Natural killer cell (primary cell): ENCODE results near the gene MBD5. TPM values are rescaled to one million over a fixed set of nuclear protein-coding genes. Genes with fewer than 3 reads are reported as not detected.

Experiments
- ATAC-seq, 3 donors: fragments of 150-1000 bp in 2 of 3; fragments of 200-7000 bp in 1 of 3; cut with Tn5 transposase; 1 replicate in 1 of 3; 2 replicates in 2 of 3; pipeline ENCODE4 v1.10.0; 2021; ENCODE audit warnings: mild to moderate bottlenecking in 2 of 3, moderate library complexity in 2 of 3
- DNase-seq, 2 donors: peaks; one replicate each; pipeline versions ENCODE4 v3.0.0 to v3.0.0-alpha.2; 2013 to 2021; ENCODE audit warnings: mixed read lengths in 1 of 2
- H3K27ac ChIP-seq: one replicate; pipeline ENCODE4 v1.5.1; 2013; ENCODE audit warnings: mild to moderate bottlenecking, low read length
- H3K27me3 ChIP-seq: one replicate; pipeline ENCODE4 v1.6.1; 2013; ENCODE audit warnings: low read length; ENCODE audit not compliant: control insufficient read depth, insufficient read depth
- H3K36me3 ChIP-seq: one replicate; pipeline ENCODE4 v1.6.1; 2013; ENCODE audit warnings: low read length; ENCODE audit not compliant: control insufficient read depth, insufficient read depth
- H3K4me1 ChIP-seq: one replicate; pipeline ENCODE4 v1.6.1; 2013; ENCODE audit warnings: low read length; ENCODE audit not compliant: control insufficient read depth, insufficient read depth
- H3K4me3 ChIP-seq: one replicate; pipeline ENCODE4 v1.5.1; 2013; ENCODE audit warnings: low read length
- H3K9me3 ChIP-seq: one replicate; pipeline ENCODE4 v1.6.1; 2013; ENCODE audit warnings: low read length; ENCODE audit not compliant: control insufficient read depth, insufficient read depth
- H3K27ac Mint-ChIP-seq, 2 donors: one replicate each; pipeline ENCODE4 v1.8.0; 2022; ENCODE audit warnings: mild to moderate bottlenecking in 2 of 2, mixed read lengths in 2 of 2, moderate library complexity in 1 of 2
- H3K27me3 Mint-ChIP-seq, 2 donors: one replicate each; pipeline ENCODE4 v1.8.0; 2022; ENCODE audit warnings: low read depth in 2 of 2, mixed read lengths in 2 of 2
- H3K36me3 Mint-ChIP-seq: one replicate; pipeline ENCODE4 v1.8.0; 2022; ENCODE audit warnings: mixed read lengths
- H3K4me1 Mint-ChIP-seq, 2 donors: one replicate each; pipeline ENCODE4 v1.8.0; 2022; ENCODE audit warnings: mixed read lengths in 2 of 2
- H3K4me3 Mint-ChIP-seq: one replicate; pipeline ENCODE4 v1.8.0; 2022; ENCODE audit warnings: mild to moderate bottlenecking, moderate library complexity, mixed read lengths
- H3K9me3 Mint-ChIP-seq, 2 donors: one replicate each; pipeline ENCODE4 v1.8.0; 2022; ENCODE audit warnings: mixed read lengths in 2 of 2
- WGBS: methylation state at CpG from one replicate; pipeline ENCODE4 v1.1.7; 2013; ENCODE audit warnings: missing lambda C conversion rate; ENCODE audit not compliant: insufficient coverage; 5-methylcytosine and 5-hydroxymethylcytosine counted together
- intact Hi-C: fragments of 100-400 bp; cut with micrococcal nuclease; formaldehyde crosslinking; loops from one replicate; pipeline ENCODE4 v1.14.2; 2022
- total RNA-seq, 4 donors: library from RNA; stranded (reverse); fragments of 120-200 nt in 1 of 4; gene quantifications; one replicate each; pipeline versions ENCODE4 v1.2.3 to v1.2.4, GENCODE V29; 2013 to 2022
- TF ChIP-seq, protein P1 (sequence below): fragments of 200-600 bp; IDR thresholded peaks from one replicate; pipeline ENCODE4 v1.8.0; 2022; ENCODE audit warnings: antibody characterized with exemption

Gene MBD5
- total RNA-seq, 3 donors from 2014 or later (not counting 1 experiment from before 2014, with no cell fraction given): 83.8 to 96.3 (median 89.7) TPM

DNA sequence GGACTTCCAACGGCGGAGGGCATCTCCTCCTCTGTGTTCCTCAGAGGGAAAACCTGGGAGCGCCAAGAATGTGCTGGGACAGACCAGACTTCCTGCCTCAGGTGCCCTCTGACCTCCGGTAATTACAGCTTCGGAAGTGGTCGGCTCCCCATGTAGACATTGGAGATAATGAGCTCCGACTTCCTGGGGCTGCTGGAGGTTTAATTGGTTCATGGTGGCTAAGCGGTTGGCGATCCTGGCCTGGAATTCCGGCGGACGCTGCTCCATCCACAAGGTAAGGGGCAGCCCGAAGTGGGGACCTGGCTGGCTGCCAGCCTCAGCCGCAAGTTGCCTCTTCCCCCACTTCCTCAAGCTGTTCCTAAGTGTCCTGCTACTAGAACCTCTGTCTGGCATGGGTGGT, 540.5 kb downstream of the MBD5 start:
- no peaks in the 10 kb centered on the region for H3K36me3 ChIP-seq
- H3K27me3 ChIP-seq: no peaks in the 10 kb centered on the region
- Mint-ChIP-seq H3K36me3 (no peaks in the 10 kb centered on the region), H3K4me3 (no peak overlapping the region), H3K9me3 (no peaks in the 10 kb centered on the region), H3K27me3 (peaks cover 0 to 4% of the 10 kb centered on the region in 2 donors), H3K4me1 (no peaks in the 10 kb centered on the region), H3K27ac (no peak overlapping the region)
- 91% methylated on average over 14 of the region's 14 CpGs for WGBS
- H3K9me3 ChIP-seq: peaks cover 3% of the 10 kb centered on the region
- no peak overlapping the region for H3K27ac ChIP-seq
- DNase-seq (no peak), ATAC-seq (no peak)
- TF ChIP-seq, protein P1, sequence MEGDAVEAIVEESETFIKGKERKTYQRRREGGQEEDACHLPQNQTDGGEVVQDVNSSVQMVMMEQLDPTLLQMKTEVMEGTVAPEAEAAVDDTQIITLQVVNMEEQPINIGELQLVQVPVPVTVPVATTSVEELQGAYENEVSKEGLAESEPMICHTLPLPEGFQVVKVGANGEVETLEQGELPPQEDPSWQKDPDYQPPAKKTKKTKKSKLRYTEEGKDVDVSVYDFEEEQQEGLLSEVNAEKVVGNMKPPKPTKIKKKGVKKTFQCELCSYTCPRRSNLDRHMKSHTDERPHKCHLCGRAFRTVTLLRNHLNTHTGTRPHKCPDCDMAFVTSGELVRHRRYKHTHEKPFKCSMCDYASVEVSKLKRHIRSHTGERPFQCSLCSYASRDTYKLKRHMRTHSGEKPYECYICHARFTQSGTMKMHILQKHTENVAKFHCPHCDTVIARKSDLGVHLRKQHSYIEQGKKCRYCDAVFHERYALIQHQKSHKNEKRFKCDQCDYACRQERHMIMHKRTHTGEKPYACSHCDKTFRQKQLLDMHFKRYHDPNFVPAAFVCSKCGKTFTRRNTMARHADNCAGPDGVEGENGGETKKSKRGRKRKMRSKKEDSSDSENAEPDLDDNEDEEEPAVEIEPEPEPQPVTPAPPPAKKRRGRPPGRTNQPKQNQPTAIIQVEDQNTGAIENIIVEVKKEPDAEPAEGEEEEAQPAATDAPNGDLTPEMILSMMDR: no peak
- H3K4me1 ChIP-seq: no peaks in the 10 kb centered on the region
- intact Hi-C loops: no loop called here
- H3K4me3 ChIP-seq: no peak overlapping the region

DNA sequence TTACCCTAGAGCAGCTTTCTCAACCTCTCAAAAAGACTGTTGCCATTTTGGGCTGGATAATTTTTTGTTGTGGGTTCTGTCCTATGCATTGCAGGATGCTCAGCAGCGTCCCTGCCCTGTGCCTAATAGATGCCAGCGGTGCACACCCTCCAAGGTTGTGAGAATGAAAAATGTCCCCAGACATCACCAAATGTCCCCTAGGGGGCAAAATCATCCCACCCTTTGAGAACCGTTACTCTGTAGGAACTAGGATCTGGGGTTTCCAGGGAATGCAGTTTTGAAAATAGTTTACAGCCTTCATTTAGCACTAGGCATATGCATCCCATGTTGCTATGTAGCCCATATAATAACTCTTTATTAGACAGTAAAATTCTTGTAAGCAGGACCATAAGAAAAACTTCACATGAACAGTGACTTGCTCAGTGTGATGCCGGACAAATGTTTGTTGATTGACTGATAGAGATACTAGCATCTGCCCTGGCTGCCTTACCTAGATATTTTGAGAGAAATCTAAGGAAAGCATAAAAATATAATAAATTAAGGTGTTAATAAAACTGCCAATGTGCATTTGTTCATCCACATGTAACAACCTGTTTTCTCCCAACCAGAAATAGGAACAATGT, 544.5 kb downstream of the MBD5 start:
- 100% methylated on average over 1 of the region's 4 CpGs for WGBS
- TF ChIP-seq, protein P1: no peak
- H3K9me3 Mint-ChIP-seq: no peaks in the 10 kb centered on the region
- no peak overlapping the region for H3K4me3 Mint-ChIP-seq
- H3K4me1 Mint-ChIP-seq: peaks cover 5 to 11% of the 10 kb centered on the region in 2 donors
- peaks cover 18% of the 10 kb centered on the region for H3K4me1 ChIP-seq
- H3K27ac ChIP-seq: no peak overlapping the region
- no peaks in the 10 kb centered on the region for H3K36me3 ChIP-seq
- H3K9me3 ChIP-seq: no peaks in the 10 kb centered on the region
- H3K27me3 ChIP-seq: no peaks in the 10 kb centered on the region
- no peak overlapping the region for H3K4me3 ChIP-seq
- H3K36me3 Mint-ChIP-seq: no peaks in the 10 kb centered on the region
- DNase-seq: no peak
- peaks cover 0 to 5% of the 10 kb centered on the region in 2 donors for H3K27me3 Mint-ChIP-seq
- intact Hi-C loops: no loop called here
- ATAC-seq: no peak
- H3K27ac Mint-ChIP-seq: no peak overlapping the region

Other genes with a start within 250 kb of the MBD5 start
- gene ACVR2A, start 176.1 kb upstream of the MBD5 start, total RNA-seq: 10 to 100 TPM; 14.7 to 16.7 (median 16.2) TPM
- gene ORC4, start 354 bp upstream of the MBD5 start, total RNA-seq: 10 to 100 TPM; 42.4 to 48.0 (median 45.8) TPM